ENCODE data around the gene ARHGAP5. TPM values are rescaled to one million over a fixed set of nuclear protein-coding genes. Genes with fewer than 3 reads are reported as not detected.

Gene ARHGAP5
- total RNA-seq, 4 donors from 2014 or later: 85.8 to 167 (median 104) TPM

GRCh38 chr14:32085182-32085844 lies 8.2 kb downstream of the ARHGAP5 start:
- Histone ChIP-seq H3K4me3 (no peak overlapping the region), H3K27ac (no peak overlapping the region), H3K36me3 (no peaks in the 10 kb centered on the region), H3K4me1 (peaks cover 0 to 89% (median 16%) of the 10 kb centered on the region in 4 donors), H3K9me3 (no peaks in the 10 kb centered on the region), H3K27me3 (no peaks in the 10 kb centered on the region)
- no peak for DNase-seq (ENCODE audit: low spot score in 2 of 2)
- TF ChIP-seq CTCF (IDR thresholded peaks at IDR 0.05) (no peak), POLR2A (IDR thresholded peaks at IDR 0.05) (no peak), EP300 (IDR thresholded peaks at IDR 0.05) (no peak)
- WGBS, 2 donors: 90 to 97% methylated on average over 3 of the region's 3 CpGs

- no peak overlapping the region for H3K27ac ChIP-seq
- no peak for DNase-seq (ENCODE audit: low spot score in 2 of 2)
- H3K9me3 ChIP-seq: no peaks in the 10 kb centered on the region
- no peaks in the 10 kb centered on the region for H3K27me3 ChIP-seq
- 52 to 67% methylated on average over 2 of the region's 2 CpGs for WGBS, 2 donors
- H3K4me1 ChIP-seq: peaks cover 0 to 83% (median 13%) of the 10 kb centered on the region in 4 donors
- H3K36me3 ChIP-seq: peaks cover 0 to 5% (median 0%) of the 10 kb centered on the region in 3 donors
- TF ChIP-seq POLR2A (IDR thresholded peaks at IDR 0.05) (no peak), CTCF (IDR thresholded peaks at IDR 0.05) (no peak), EP300 (IDR thresholded peaks at IDR 0.05) (no peak)
- H3K4me3 ChIP-seq: no peak overlapping the region
Observed at GRCh38 chr14:32085845-32086383, 8.8 kb downstream of the ARHGAP5 start.

- Histone ChIP-seq H3K9me3 (no peaks in the 10 kb centered on the region), H3K36me3 (peaks cover 0 to 19% (median 0%) of the 10 kb centered on the region in 3 donors), H3K4me1 (peaks cover 0 to 71% (median 10%) of the 10 kb centered on the region in 4 donors), H3K27me3 (no peaks in the 10 kb centered on the region), H3K27ac (no peak overlapping the region), H3K4me3 (no peak overlapping the region)
- TF ChIP-seq CTCF (IDR thresholded peaks at IDR 0.05) (no peak), POLR2A (IDR thresholded peaks at IDR 0.05) (no peak), EP300 (IDR thresholded peaks at IDR 0.05) (no peak)
- DNase-seq (ENCODE audit: low spot score in 2 of 2): no peak
- 95 to 97% methylated on average over 3 of the region's 3 CpGs for whole genome bisulfite sequencing, 2 donors
Observed at GRCh38 chr14:32087173-32087861, 10.2 kb downstream of the ARHGAP5 start.

- no peak for DNase-seq (ENCODE audit: low spot score in 2 of 2)
- no peak overlapping the region for H3K4me3 ChIP-seq
- H3K4me1 ChIP-seq: peaks cover 0 to 66% (median 8%) of the 10 kb centered on the region in 4 donors
- H3K27ac ChIP-seq: no peak overlapping the region
- H3K36me3 ChIP-seq: peaks cover 0 to 25% (median 0%) of the 10 kb centered on the region in 3 donors
- no peaks in the 10 kb centered on the region for H3K27me3 ChIP-seq
- TF ChIP-seq CTCF (IDR thresholded peaks at IDR 0.05): no peak
- TF ChIP-seq EP300 (IDR thresholded peaks at IDR 0.05): no peak
- TF ChIP-seq POLR2A (IDR thresholded peaks at IDR 0.05): no peak
- 82 to 83% methylated on average over 2 of the region's 2 CpGs for WGBS, 2 donors
- no peaks in the 10 kb centered on the region for H3K9me3 ChIP-seq
Observed at GRCh38 chr14:32087907-32088306, 10.8 kb downstream of the ARHGAP5 start.

- Histone ChIP-seq H3K4me1 (peaks cover 0 to 41% (median 3%) of the 10 kb centered on the region in 4 donors), H3K4me3 (peak overlapping the region in 1 of 4 donors; percentile 1), H3K27me3 (no peaks in the 10 kb centered on the region), H3K36me3 (peaks cover 0 to 31% (median 0%) of the 10 kb centered on the region in 3 donors), H3K9me3 (no peaks in the 10 kb centered on the region), H3K27ac (no peak overlapping the region)
- no peak for DNase-seq (ENCODE audit: low spot score in 2 of 2)
- WGBS, 2 donors: 63 to 70% methylated on average over 6 of the region's 6 CpGs
- TF ChIP-seq CTCF (IDR thresholded peaks at IDR 0.05) (no peak), EP300 (IDR thresholded peaks at IDR 0.05) (no peak), POLR2A (IDR thresholded peaks at IDR 0.05) (no peak)
Observed at GRCh38 chr14:32090686-32091085, 13.6 kb downstream of the ARHGAP5 start.
